PC-3 (cell line): ENCODE results near the gene VPS18. TPM values are rescaled to one million over a fixed set of nuclear protein-coding genes. Genes with fewer than 3 reads are reported as not detected.

ENCODE experiments used
- ATAC-seq: fragments of 200-7000 bp; cut with Tn5 transposase; 2 replicates; pipeline ENCODE4 v1.9.1; 2020; ENCODE audit warnings: mild to moderate bottlenecking, moderate library complexity
- Bru-seq: library from RNA; stranded (reverse); fragments of 400-500 nt; gene quantifications from one replicate; lab custom pipeline; 2021; lab: Mats Ljungman, UMichigan
- BruChase-seq, 2 experiments: library from RNA; stranded (reverse); fragments of 400-500 nt; gene quantifications; one replicate each; lab custom pipeline; 2021; lab: Mats Ljungman, UMichigan
- BruUV-seq: library from RNA; stranded (reverse); fragments of 400-500 nt; replicated peaks from 2 replicates; lab custom pipeline; 2021; lab: Mats Ljungman, UMichigan
- CTCF ChIA-PET: fragments of 300-600 bp; sonication (Branson Sonifier 250); formaldehyde crosslinking; loops from one replicate; lab custom pipeline; 2022; ENCODE audit warnings: antibody characterized with exemption; lab: Charles Lee
- POLR2A ChIA-PET: fragments of 300-600 bp; sonication (Branson Sonifier 250); formaldehyde crosslinking; loops from one replicate; lab custom pipeline; 2022; ENCODE audit warnings: antibody characterized with exemption; ENCODE audit not compliant: unreplicated experiment; lab: Charles Lee
- DNase-seq: peaks from one replicate; pipeline ENCODE4 v3.0.0-alpha.2; 2015
- H2AFZ ChIP-seq: fragments of 300-600 bp; sonication (generic); 2 replicates; pipeline ENCODE4 v1.6.0; 2016; ENCODE audit warnings: antibody characterized with exemption, low read length
- H3F3A ChIP-seq: fragments of 300-600 bp; sonication (generic); one replicate; pipeline ENCODE4 v1.6.0; 2017; ENCODE audit warnings: antibody characterized with exemption, low read length, control low read depth, mild to moderate bottlenecking; ENCODE audit not compliant: unreplicated experiment
- H3K27ac ChIP-seq: fragments of 300-600 bp; sonication (generic); 2 replicates; pipeline ENCODE4 v1.5.1; 2016; ENCODE audit warnings: mild to moderate bottlenecking, low read length
- H3K27me3 ChIP-seq: fragments of 300-600 bp; sonication (generic); 2 replicates; pipeline ENCODE4 v1.6.1; 2016; ENCODE audit warnings: low read length, mixed read lengths
- H3K36me3 ChIP-seq: fragments of 300-600 bp; sonication (generic); 2 replicates; pipeline ENCODE4 v1.6.1; 2016; ENCODE audit warnings: low read depth, mixed run types, low read length, mixed read lengths
- H3K4me1 ChIP-seq: fragments of 300-600 bp; sonication (generic); 2 replicates; pipeline ENCODE4 v1.5.1; 2016; ENCODE audit warnings: low read length; ENCODE audit not compliant: insufficient read depth
- H3K4me2 ChIP-seq: fragments of 300-600 bp; sonication (generic); 2 replicates; pipeline ENCODE4 v1.6.0; 2016; ENCODE audit warnings: low read length
- H3K4me3 ChIP-seq: fragments of 300-600 bp; sonication (generic); 2 replicates; pipeline ENCODE4 v1.5.1; 2016; ENCODE audit warnings: mild to moderate bottlenecking, low read length, mixed read lengths
- H3K79me2 ChIP-seq: fragments of 300-600 bp; sonication (generic); 2 replicates; pipeline ENCODE4 v1.6.1; 2017; ENCODE audit warnings: low read length, mixed read lengths
- H3K9ac ChIP-seq: fragments of 300-600 bp; sonication (generic); 2 replicates; pipeline ENCODE4 v1.6.0; 2016; ENCODE audit warnings: mild to moderate bottlenecking, low read length
- H3K9me2 ChIP-seq: fragments of 300-600 bp; sonication (generic); replicated peaks from 2 replicates; pipeline ENCODE4 v1.6.1; 2016; ENCODE audit warnings: mixed run types, low read length, mixed read lengths
- H3K9me3 ChIP-seq: fragments of 300-600 bp; sonication (generic); 2 replicates; pipeline ENCODE4 v1.6.1; 2016; ENCODE audit warnings: low read length, mixed read lengths
- H4K20me1 ChIP-seq: fragments of 300-600 bp; sonication (generic); 2 replicates; pipeline ENCODE4 v1.6.1; 2016; ENCODE audit warnings: low read length, mixed read lengths
- CTCF ChIP-seq: fragments of 300-600 bp; sonication (generic); conservative IDR thresholded peaks from 2 replicates; pipeline ENCODE4 v1.5.1; 2017; ENCODE audit warnings: antibody characterized with exemption, low read depth, mild to moderate bottlenecking, low read length
- EZH2 ChIP-seq: fragments of 300-600 bp; sonication (generic); IDR thresholded peaks from one replicate; pipeline ENCODE4 v1.6.1; 2017; ENCODE audit warnings: antibody characterized with exemption, mild to moderate bottlenecking, low read length; ENCODE audit not compliant: unreplicated experiment
- EZH2phosphoT487 ChIP-seq: fragments of 300-600 bp; sonication (generic); IDR thresholded peaks from 2 replicates; pipeline ENCODE4 v1.6.1; 2018; ENCODE audit warnings: mild to moderate bottlenecking, antibody characterized with exemption, low read length, borderline replicate concordance
- intact Hi-C: fragments of 100-400 bp; cut with micrococcal nuclease; formaldehyde crosslinking; loops from 2 replicates; pipeline ENCODE4 v1.9.0; 2023
- long read RNA-seq: library from polyadenylated mRNA; unstranded; transcript quantifications from one replicate; pipeline ENCODE4 v2.0.0, GENCODE V29; 2021; ENCODE audit not compliant: unreplicated experiment
- total RNA-seq: library from RNA; depleted of rRNA; stranded (reverse); fragments of >200 nt; gene quantifications from 2 replicates; pipeline ENCODE4 v1.2.3, GENCODE V29; 2014; rRNA removed

The VPS18 gene
- total RNA-seq = 37.6 and 39.5 TPM in 2 replicates
- percentile 75 among the genes with signal in this experiment for Bru-seq, nascent RNA
- BruChase-seq, experiment 1, labeled RNA remaining after a 6-hour chase = percentile 86 among the genes with signal in this experiment
- percentile 90 among the genes with signal in this experiment for BruChase-seq, experiment 2, labeled RNA remaining after a 2-hour chase
- long read RNA-seq, transcript VPS18-201 (5 exons, 3,895 nt) = major isoform, 36 of 81 reads
- long read RNA-seq, partial matches to known transcripts = 39 of 81 reads
- long read RNA-seq, other reads (novel, unspliced or antisense) = 6 of 81 reads

GRCh38 chr15:40893733-40894680 is at the start of gene VPS18:
Gene VPS18, plus strand, starts transcription at chr15:40894450. Its CDS starts 319 bp downstream, at chr15:40894769.
- H3K9me2 ChIP-seq = no peaks in the 10 kb centered on the region
- peaks cover 16% of the 10 kb centered on the region for H3K4me1 ChIP-seq
- H3K36me3 ChIP-seq = peaks cover 13% of the 10 kb centered on the region; the same call in 1 of the 2 replicates
- H4K20me1 ChIP-seq = no peaks in the 10 kb centered on the region; the same call in 1 of the 2 replicates
- DNase-seq (peak; percentile 99), ATAC-seq (peak; percentile 92)
- peaks cover 32% of the 10 kb centered on the region for H3K79me2 ChIP-seq
- intact Hi-C loops = loop anchor here (1.0 to 10.0 kb wide), 5 partner anchors 15 to 299 kb away; partner anchors contain the start of gene KNL1
- ChIA-PET CTCF (interaction anchor here (0.6 to 2.6 kb wide), 24 partner anchors 10 to 260 kb away, joined by 3 to 80 read pairs (median 4); partner anchors contain the start of genes DNAJC17, RAD51, RHOV and ZFYVE19), POLR2A (interaction anchor here (0.6 to 0.7 kb wide), 4 partner anchors 42 to 615 kb away, joined by 3 to 4 read pairs (median 4); no protein-coding TSS in a partner anchor)
- no peaks in the 10 kb centered on the region for H3K27me3 ChIP-seq
- peak within 1 kb of the TSS; percentile 87 for H3K4me3 ChIP-seq
- peak within 1 kb of the TSS; percentile 81 for H3K27ac ChIP-seq
- peak within 1 kb of the TSS; percentile 93 for H3K4me2 ChIP-seq
- TF ChIP-seq EZH2phosphoT487 (no peak), CTCF (peak; percentile 74)
- H3K9me3 ChIP-seq = no peaks in the 10 kb centered on the region
- no TSS peak for BruUV-seq
- peak within 1 kb of the TSS; percentile 85 for H2AFZ ChIP-seq
- H3F3A ChIP-seq = no peaks in the 10 kb centered on the region
- H3K9ac ChIP-seq = peak within 1 kb of the TSS; percentile 95

- Histone ChIP-seq H3K27me3 (no peaks in the 10 kb centered on the region), H2AFZ (peak overlapping the region; percentile 81), H3K9me2 (no peaks in the 10 kb centered on the region), H3K36me3 (peaks cover 6% of the 10 kb centered on the region; the same call in 1 of the 2 replicates), H3K9me3 (no peaks in the 10 kb centered on the region), H3K27ac (peak overlapping the region; percentile 72), H3K9ac (peak overlapping the region; percentile 85), H3K4me2 (peak overlapping the region; percentile 83), H3K4me1 (peaks cover 38% of the 10 kb centered on the region), H3F3A (no peaks in the 10 kb centered on the region), H4K20me1 (peaks cover 19% of the 10 kb centered on the region; the same call in 1 of the 2 replicates), H3K4me3 (peak overlapping the region; percentile 88), H3K79me2 (peaks cover 64% of the 10 kb centered on the region)
- intact Hi-C loops = no loop called here
- ChIA-PET CTCF (interaction anchor here (0.6 to 1.6 kb wide), 6 partner anchors 12 to 61 kb away, joined by 3 to 8 read pairs (median 5); no protein-coding TSS in a partner anchor), POLR2A (interaction anchor here (0.6 to 1.3 kb wide), 3 partner anchors 16 to 440 kb away, joined by 3 to 5 read pairs (median 3); partner anchors contain the start of genes DNAJC17, PPP1R14D and ZFYVE19)
- TF ChIP-seq EZH2phosphoT487 = no peak
- TF ChIP-seq CTCF = no peak
- no peak for TF ChIP-seq EZH2
- BruUV-seq = no TSS peak
- DNase-seq (peak; percentile 28), ATAC-seq (peak; percentile 3)
These were observed 49.6 kb upstream of the VPS18 start for GRCh38 chr15:40844696-40845030.
